ENCODE data around the gene CADM1. TPM values are rescaled to one million over a fixed set of nuclear protein-coding genes. Genes with fewer than 3 reads are reported as not detected.

The CADM1 gene
- polyA plus RNA-seq, 1 donor (not counting 4 experiments of a cell fraction or from before 2014, with no cell fraction given) = 9.5 TPM

- Histone ChIP-seq H3K4me1 (ENCODE audit: control insufficient read depth, extremely low read depth, insufficient read depth, low read length) (no peaks in the 10 kb centered on the region), H3K9me3 (ENCODE audit: control insufficient read depth, low read depth, low read length) (no peaks in the 10 kb centered on the region), H3K27me3 (ENCODE audit: control insufficient read depth, extremely low read depth, insufficient read depth, low read length) (no peaks in the 10 kb centered on the region), H3K79me2 (ENCODE audit: control insufficient read depth, insufficient read depth, low read length) (no peaks in the 10 kb centered on the region), H3K36me3 (ENCODE audit: control insufficient read depth in 2 of 2, extremely low read depth in 1 of 2, insufficient read depth in 2 of 2, low read length in 2 of 2) (no peaks in the 10 kb centered on the region), H2AFZ (ENCODE audit: control insufficient read depth, low read length) (no peak overlapping the region), H3K4me3 (ENCODE audit: control insufficient read depth in 2 of 3, extremely low read depth in 1 of 3, insufficient read depth in 2 of 3, low read depth in 1 of 3, low read length in 3 of 3) (no peak overlapping the region), H3K9me1 (ENCODE audit: control insufficient read depth, extremely low read depth, insufficient read depth, low read length) (no peaks in the 10 kb centered on the region), H4K20me1 (ENCODE audit: control insufficient read depth, extremely low read depth, insufficient read depth, low read length) (no peaks in the 10 kb centered on the region), H3K4me2 (ENCODE audit: control insufficient read depth, extremely low read depth, insufficient read depth, low read depth, low read length) (no peak overlapping the region), H3K9ac (ENCODE audit: control insufficient read depth, extremely low read depth, insufficient read depth, low read length) (no peak overlapping the region), H3K27ac (ENCODE audit: control insufficient read depth, insufficient read depth, low read length) (no peak overlapping the region)
- TF ChIP-seq EZH2 (IDR thresholded peaks at IDR 0.05; ENCODE audit: low read length) (no peak), CTCF (optimal IDR thresholded peaks at IDR 0.05 in 1 of 3, IDR thresholded peaks at IDR 0.05 in 1 of 3, conservative IDR thresholded peaks at IDR 0.05 in 1 of 3; ENCODE audit: extremely low read depth in 1 of 3, insufficient read depth in 2 of 3, low read length in 3 of 3) (no peak)
- no peak for DNase-seq (ENCODE audit: low read depth, low spot score)
- dilution Hi-C loops (cut with MboI; ENCODE audit: extremely low pct_ligation_motif_present, low sequenced_read_pairs) = no loop called here
- no peak for FAIRE-seq
Observed at GRCh38 chr11:115276799-115277198, 227.4 kb downstream of the CADM1 start.

- Histone ChIP-seq H3K36me3 (ENCODE audit: control insufficient read depth in 2 of 2, extremely low read depth in 1 of 2, insufficient read depth in 2 of 2, low read length in 2 of 2) (no peaks in the 10 kb centered on the region), H3K9me1 (ENCODE audit: control insufficient read depth, extremely low read depth, insufficient read depth, low read length) (no peaks in the 10 kb centered on the region), H2AFZ (ENCODE audit: control insufficient read depth, low read length) (no peak overlapping the region), H3K9me3 (ENCODE audit: control insufficient read depth, low read depth, low read length) (no peaks in the 10 kb centered on the region), H3K4me1 (ENCODE audit: control insufficient read depth, extremely low read depth, insufficient read depth, low read length) (no peaks in the 10 kb centered on the region), H4K20me1 (ENCODE audit: control insufficient read depth, extremely low read depth, insufficient read depth, low read length) (no peaks in the 10 kb centered on the region), H3K4me3 (ENCODE audit: control insufficient read depth in 2 of 3, extremely low read depth in 1 of 3, insufficient read depth in 2 of 3, low read depth in 1 of 3, low read length in 3 of 3) (no peak overlapping the region), H3K27me3 (ENCODE audit: control insufficient read depth, extremely low read depth, insufficient read depth, low read length) (no peaks in the 10 kb centered on the region), H3K9ac (ENCODE audit: control insufficient read depth, extremely low read depth, insufficient read depth, low read length) (no peak overlapping the region), H3K79me2 (ENCODE audit: control insufficient read depth, insufficient read depth, low read length) (no peaks in the 10 kb centered on the region), H3K27ac (ENCODE audit: control insufficient read depth, insufficient read depth, low read length) (no peak overlapping the region), H3K4me2 (ENCODE audit: control insufficient read depth, extremely low read depth, insufficient read depth, low read depth, low read length) (no peak overlapping the region)
- DNase-seq (ENCODE audit: low read depth, low spot score) (no peak), FAIRE-seq (no peak)
- dilution Hi-C loops (cut with MboI; ENCODE audit: extremely low pct_ligation_motif_present, low sequenced_read_pairs) = no loop called here
- no peak for TF ChIP-seq CTCF (optimal IDR thresholded peaks at IDR 0.05 in 1 of 3, IDR thresholded peaks at IDR 0.05 in 1 of 3, conservative IDR thresholded peaks at IDR 0.05 in 1 of 3; ENCODE audit: extremely low read depth in 1 of 3, insufficient read depth in 2 of 3, low read length in 3 of 3)
- TF ChIP-seq EZH2 (IDR thresholded peaks at IDR 0.05; ENCODE audit: low read length) = no peak
Observed at GRCh38 chr11:115276191-115276590, 228.0 kb downstream of the CADM1 start.

Measured in keratinocyte (primary cell).